ENCODE measurements around the gene KIAA0319L. TPM values are rescaled to one million over a fixed set of nuclear protein-coding genes. Genes with fewer than 3 reads are reported as not detected.

The KIAA0319L gene
- total and polyA plus RNA-seq, 8 donors: 76.5 to 106 (median 92.6) TPM

DNA sequence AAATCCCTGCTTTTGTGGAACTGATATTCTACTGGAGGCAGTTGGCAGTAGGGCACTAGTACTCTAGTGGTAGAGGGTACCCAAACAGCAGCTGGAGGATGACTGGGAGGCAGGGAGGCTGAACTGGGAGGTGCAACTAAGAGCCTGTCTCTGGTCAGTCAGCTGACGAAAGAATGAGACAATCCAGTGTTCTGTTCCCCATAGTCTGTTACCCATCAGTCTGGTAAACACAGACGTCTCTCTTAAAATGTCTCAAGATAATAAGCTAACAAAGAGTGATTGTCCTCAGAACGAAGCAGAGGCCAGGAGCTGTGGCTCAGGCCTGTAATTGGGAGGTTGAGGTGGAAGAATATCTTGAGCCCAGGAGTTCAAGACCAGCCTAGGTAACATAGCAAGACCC, 46.3 kb upstream of the KIAA0319L start:
- no peak for ATAC-seq
- no peak for DNase-seq

DNA sequence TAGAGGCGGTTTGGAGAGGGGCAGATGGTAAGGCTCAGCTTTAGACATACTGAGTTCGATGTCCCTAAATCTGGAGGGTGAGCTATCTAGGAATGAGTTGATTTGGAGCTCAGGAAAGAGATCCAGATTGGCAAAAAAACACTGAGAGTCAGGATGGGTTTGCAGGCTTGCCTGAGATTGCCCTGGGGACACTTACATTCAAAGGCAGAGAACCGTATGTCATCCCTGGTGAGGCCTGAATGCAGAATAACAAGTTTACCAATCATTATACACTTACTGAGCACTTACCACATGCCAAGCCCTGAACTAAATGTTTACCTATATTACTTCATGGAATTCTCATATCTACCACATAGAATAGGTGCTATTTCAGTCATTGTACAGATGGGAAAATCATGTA, 43.4 kb upstream of the KIAA0319L start:
- no peaks in the 10 kb centered on the region for H3K27me3 ChIP-seq
- peaks cover 0 to 71% of the 10 kb centered on the region in 2 donors for H3K36me3 ChIP-seq
- no peaks in the 10 kb centered on the region for H3K9me3 ChIP-seq
- H3K4me1 ChIP-seq: no peaks in the 10 kb centered on the region
- H3K27ac ChIP-seq: no peak overlapping the region
- DNase-seq (no peak), ATAC-seq (no peak)
- no peak overlapping the region for H3K4me3 ChIP-seq
- intact Hi-C loops (cut with DNase I): no loop called here
- TF ChIP-seq, protein P1, sequence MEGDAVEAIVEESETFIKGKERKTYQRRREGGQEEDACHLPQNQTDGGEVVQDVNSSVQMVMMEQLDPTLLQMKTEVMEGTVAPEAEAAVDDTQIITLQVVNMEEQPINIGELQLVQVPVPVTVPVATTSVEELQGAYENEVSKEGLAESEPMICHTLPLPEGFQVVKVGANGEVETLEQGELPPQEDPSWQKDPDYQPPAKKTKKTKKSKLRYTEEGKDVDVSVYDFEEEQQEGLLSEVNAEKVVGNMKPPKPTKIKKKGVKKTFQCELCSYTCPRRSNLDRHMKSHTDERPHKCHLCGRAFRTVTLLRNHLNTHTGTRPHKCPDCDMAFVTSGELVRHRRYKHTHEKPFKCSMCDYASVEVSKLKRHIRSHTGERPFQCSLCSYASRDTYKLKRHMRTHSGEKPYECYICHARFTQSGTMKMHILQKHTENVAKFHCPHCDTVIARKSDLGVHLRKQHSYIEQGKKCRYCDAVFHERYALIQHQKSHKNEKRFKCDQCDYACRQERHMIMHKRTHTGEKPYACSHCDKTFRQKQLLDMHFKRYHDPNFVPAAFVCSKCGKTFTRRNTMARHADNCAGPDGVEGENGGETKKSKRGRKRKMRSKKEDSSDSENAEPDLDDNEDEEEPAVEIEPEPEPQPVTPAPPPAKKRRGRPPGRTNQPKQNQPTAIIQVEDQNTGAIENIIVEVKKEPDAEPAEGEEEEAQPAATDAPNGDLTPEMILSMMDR (IDR thresholded peaks at IDR 0.05): no peak

More for the DNA sequence above, 46.3 kb upstream of the KIAA0319L start:
- Histone ChIP-seq H3K36me3 (peaks cover 0 to 96% of the 10 kb centered on the region in 2 donors), H3K9me3 (no peaks in the 10 kb centered on the region), H3K4me3 (no peak overlapping the region), H3K27me3 (no peaks in the 10 kb centered on the region), H3K27ac (no peak overlapping the region), H3K4me1 (no peaks in the 10 kb centered on the region)
- intact Hi-C loops (cut with DNase I): no loop called here
- TF ChIP-seq, protein P1 (IDR thresholded peaks at IDR 0.05): no peak

DNA sequence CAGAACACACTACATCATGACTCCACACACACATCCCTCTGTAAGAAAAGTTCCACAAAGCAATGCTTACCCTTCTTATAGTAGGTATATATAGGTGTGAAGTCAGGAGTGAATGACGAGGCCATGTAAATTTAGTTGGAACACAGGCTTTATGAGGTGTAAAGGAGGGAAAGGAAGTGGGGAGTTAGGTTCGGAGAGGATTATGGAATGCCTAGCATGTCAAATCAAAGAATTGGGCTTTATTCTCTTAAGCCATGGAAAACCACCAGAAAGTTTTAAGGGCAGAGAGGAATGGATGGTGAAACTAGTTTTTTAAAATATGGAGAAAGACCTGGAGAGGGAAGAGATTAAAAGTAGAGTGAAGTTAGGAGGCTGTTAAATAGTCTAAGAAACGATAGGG, 42.2 kb upstream of the KIAA0319L start:
- Histone ChIP-seq H3K4me3 (no peak overlapping the region), H3K36me3 (peaks cover 0 to 61% of the 10 kb centered on the region in 2 donors), H3K27ac (no peak overlapping the region), H3K9me3 (no peaks in the 10 kb centered on the region), H3K27me3 (no peaks in the 10 kb centered on the region), H3K4me1 (no peaks in the 10 kb centered on the region)
- ATAC-seq: no peak
- no peak for DNase-seq
- intact Hi-C loops (cut with DNase I): no loop called here
- TF ChIP-seq, protein P1 (IDR thresholded peaks at IDR 0.05): no peak

DNA sequence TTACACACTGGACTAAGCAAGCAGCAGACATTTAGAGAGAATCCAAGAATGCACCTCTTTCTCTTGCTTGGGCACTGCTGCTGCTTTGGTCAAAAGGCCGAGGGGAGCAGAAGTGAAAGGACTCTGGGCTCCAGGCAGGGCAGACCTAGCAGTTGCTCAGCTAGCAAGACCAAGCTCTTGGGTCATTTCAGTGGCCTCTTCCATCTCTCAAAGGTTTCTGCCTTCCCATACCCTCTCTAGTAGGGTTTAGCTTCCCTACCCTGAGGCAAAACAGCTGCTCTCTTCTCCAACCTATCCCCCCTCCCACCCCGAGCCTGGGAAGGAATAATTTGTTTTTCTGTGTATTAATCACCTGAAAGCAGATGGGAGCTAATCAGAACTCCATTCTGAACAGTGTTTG, 41.7 kb upstream of the KIAA0319L start:
- TF ChIP-seq, protein P1 (IDR thresholded peaks at IDR 0.05): no peak
- H3K4me1 ChIP-seq: no peaks in the 10 kb centered on the region
- ATAC-seq: no peak

DNA sequence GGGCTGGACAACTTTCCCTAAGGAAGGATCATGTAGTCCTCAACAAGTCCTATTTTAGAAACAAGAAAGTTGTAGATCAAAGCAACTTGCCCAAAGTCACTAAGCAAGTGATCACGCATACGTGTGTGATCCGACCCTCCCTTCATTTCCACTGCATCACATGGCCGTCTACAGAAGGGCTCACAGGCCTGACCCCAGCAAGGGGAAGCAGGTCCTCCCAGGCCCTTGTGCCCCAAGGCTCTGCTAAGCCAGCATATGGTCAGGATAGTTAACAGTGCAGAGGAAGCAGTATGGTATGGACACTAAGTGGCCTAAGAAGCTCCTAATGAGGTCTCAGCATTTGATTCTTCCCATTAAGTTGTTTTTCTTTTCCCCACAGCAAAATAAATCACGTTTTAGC, 40.7 kb upstream of the KIAA0319L start:
- ATAC-seq (no peak), DNase-seq (no peak)
- intact Hi-C loops (cut with DNase I): no loop called here
- Histone ChIP-seq H3K27ac (no peak overlapping the region), H3K36me3 (peaks cover 0 to 46% of the 10 kb centered on the region in 2 donors), H3K9me3 (no peaks in the 10 kb centered on the region), H3K4me1 (no peaks in the 10 kb centered on the region), H3K27me3 (no peaks in the 10 kb centered on the region), H3K4me3 (no peak overlapping the region)
- TF ChIP-seq, protein P1 (IDR thresholded peaks at IDR 0.05): no peak

More for the DNA sequence above, 41.7 kb upstream of the KIAA0319L start:
- peaks cover 0 to 56% of the 10 kb centered on the region in 2 donors for H3K36me3 ChIP-seq
- intact Hi-C loops (cut with DNase I): no loop called here
- no peak for DNase-seq
- H3K9me3 ChIP-seq: no peaks in the 10 kb centered on the region
- H3K4me3 ChIP-seq: no peak overlapping the region
- H3K27ac ChIP-seq: no peak overlapping the region
- no peaks in the 10 kb centered on the region for H3K27me3 ChIP-seq
